ENCODE measurements around the gene FCAMR. TPM values are rescaled to one million over a fixed set of nuclear protein-coding genes. Genes with fewer than 3 reads are reported as not detected.

Gene FCAMR
- not detected for total RNA-seq

DNA sequence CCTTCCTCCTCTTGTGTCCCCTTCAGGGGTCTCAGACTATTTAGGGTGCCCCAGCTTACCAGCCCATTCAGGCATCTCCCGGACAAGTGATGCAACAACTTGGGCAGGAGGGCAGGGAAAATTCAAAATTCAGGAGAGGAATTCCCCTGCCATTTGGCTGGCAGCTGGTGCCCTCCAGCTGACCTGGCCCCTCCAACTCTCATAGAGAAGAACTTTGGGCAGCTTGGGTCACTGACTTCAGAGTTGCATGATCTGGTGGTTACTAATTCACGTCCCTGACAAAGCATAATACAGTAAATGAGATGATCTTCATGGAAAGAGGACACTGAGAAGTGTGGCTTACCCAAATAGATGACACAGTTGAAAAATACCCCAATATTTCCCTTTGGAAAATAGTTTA lies at the start of gene FCAMR:
FCAMR (minus strand) TSS at position 15 of the 400 bp plus-strand sequence. CDS start 335 bp downstream, outside the sequence.
- Mint-ChIP-seq H3K36me3 (ENCODE audit: low read depth) (no peaks in the 10 kb centered on the region), H3K4me3 (no peak within 1 kb of the TSS), H3K27ac (no peak within 1 kb of the TSS), H3K9me3 (no peaks in the 10 kb centered on the region), H3K27me3 (peaks cover 6% of the 10 kb centered on the region), H3K4me1 (ENCODE audit: low read depth) (peaks cover 18% of the 10 kb centered on the region)
- ATAC-seq, result no peak
- ChIA-PET CTCF (interaction anchor here (2.1 to 3.5 kb wide), 4 partner anchors 11 to 37 kb away, joined by 7 to 13 read pairs (median 12); no protein-coding TSS in a partner anchor), POLR2A (interaction anchor here (0.9 kb wide), 1 partner anchor 71 kb away, joined by 3 read pairs; no protein-coding TSS in a partner anchor)
- DNase-seq, result no peak
- TF ChIP-seq, protein P1, sequence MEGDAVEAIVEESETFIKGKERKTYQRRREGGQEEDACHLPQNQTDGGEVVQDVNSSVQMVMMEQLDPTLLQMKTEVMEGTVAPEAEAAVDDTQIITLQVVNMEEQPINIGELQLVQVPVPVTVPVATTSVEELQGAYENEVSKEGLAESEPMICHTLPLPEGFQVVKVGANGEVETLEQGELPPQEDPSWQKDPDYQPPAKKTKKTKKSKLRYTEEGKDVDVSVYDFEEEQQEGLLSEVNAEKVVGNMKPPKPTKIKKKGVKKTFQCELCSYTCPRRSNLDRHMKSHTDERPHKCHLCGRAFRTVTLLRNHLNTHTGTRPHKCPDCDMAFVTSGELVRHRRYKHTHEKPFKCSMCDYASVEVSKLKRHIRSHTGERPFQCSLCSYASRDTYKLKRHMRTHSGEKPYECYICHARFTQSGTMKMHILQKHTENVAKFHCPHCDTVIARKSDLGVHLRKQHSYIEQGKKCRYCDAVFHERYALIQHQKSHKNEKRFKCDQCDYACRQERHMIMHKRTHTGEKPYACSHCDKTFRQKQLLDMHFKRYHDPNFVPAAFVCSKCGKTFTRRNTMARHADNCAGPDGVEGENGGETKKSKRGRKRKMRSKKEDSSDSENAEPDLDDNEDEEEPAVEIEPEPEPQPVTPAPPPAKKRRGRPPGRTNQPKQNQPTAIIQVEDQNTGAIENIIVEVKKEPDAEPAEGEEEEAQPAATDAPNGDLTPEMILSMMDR (IDR thresholded peaks at IDR 0.05), result no peak
- intact Hi-C loops (cut with micrococcal nuclease), result no loop called here

DNA sequence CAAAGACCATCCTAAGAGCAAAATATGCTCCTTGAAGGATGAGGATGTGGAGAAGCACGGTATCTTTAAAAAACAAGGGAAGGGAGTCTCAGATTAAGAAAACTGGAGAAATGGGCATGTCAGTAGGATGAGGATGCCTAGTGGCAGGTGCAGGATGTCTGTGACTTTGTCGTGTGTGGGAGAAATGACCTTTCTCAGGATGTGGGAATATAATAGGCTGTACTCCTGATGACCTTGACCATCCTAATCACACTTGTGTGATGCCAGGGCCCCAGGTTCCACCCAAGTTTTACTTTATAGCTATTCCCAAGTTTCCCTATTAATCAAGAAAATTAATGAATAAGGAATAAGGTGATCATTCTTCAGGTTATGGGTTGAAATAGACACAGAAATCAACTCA lies 49.4 kb upstream of the FCAMR start:
- H3K27me3 Mint-ChIP-seq, result peaks cover 2% of the 10 kb centered on the region
- POLR2A ChIA-PET, result interaction anchor here (1.3 kb wide), 1 partner anchor 92 kb away, joined by 4 read pairs; no protein-coding TSS in a partner anchor
- H3K4me1 Mint-ChIP-seq (ENCODE audit: low read depth), result peaks cover 12% of the 10 kb centered on the region

DNA sequence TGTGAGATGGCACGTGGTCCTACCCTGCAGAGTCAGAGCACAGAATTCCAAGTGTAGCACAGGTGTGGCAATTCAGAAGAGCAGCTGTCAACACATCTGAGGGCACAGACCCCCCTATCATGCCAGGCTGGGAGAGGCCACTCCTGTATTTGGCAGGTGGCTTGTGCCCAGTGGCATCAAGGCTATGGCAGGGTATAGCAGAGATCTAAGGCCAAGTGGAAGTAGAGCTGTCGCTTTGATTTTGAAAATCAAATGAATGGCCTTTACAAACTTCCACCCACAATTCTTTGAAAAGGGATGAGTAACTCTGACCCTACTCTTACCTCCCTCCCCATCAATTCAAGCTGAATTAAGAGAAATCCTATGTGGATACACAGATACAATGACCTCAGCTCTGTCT lies 48.9 kb upstream of the FCAMR start:
- H3K27me3 Mint-ChIP-seq, result peaks cover 2% of the 10 kb centered on the region
- intact Hi-C loops (cut with micrococcal nuclease), result no loop called here
- no peak overlapping the region for H3K4me3 Mint-ChIP-seq
- ATAC-seq (no peak), DNase-seq (no peak)
- POLR2A ChIA-PET, result interaction anchor here (1.3 kb wide), 1 partner anchor 91 kb away, joined by 4 read pairs; no protein-coding TSS in a partner anchor
- no peaks in the 10 kb centered on the region for H3K36me3 Mint-ChIP-seq (ENCODE audit: low read depth)
- no peaks in the 10 kb centered on the region for H3K9me3 Mint-ChIP-seq
- H3K27ac Mint-ChIP-seq, result no peak overlapping the region
- CTCF ChIA-PET, result interaction anchor here (1.3 to 2.1 kb wide), 4 partner anchors 13 to 361 kb away, joined by 3 to 9 read pairs (median 6); no protein-coding TSS in a partner anchor
- TF ChIP-seq, protein P1 (IDR thresholded peaks at IDR 0.05), result no peak
- H3K4me1 Mint-ChIP-seq (ENCODE audit: low read depth), result peaks cover 8% of the 10 kb centered on the region

More for the DNA sequence above, 49.4 kb upstream of the FCAMR start:
- H3K9me3 Mint-ChIP-seq, result no peaks in the 10 kb centered on the region
- DNase-seq, result no peak
- H3K36me3 Mint-ChIP-seq (ENCODE audit: low read depth), result no peaks in the 10 kb centered on the region
- H3K27ac Mint-ChIP-seq, result no peak overlapping the region
- no peak overlapping the region for H3K4me3 Mint-ChIP-seq
- intact Hi-C loops (cut with micrococcal nuclease), result no loop called here
- TF ChIP-seq, protein P1 (IDR thresholded peaks at IDR 0.05), result no peak
- no peak for ATAC-seq
- CTCF ChIA-PET, result interaction anchor here (1.4 to 2.1 kb wide), 4 partner anchors 14 to 84 kb away, joined by 4 to 9 read pairs (median 6); no protein-coding TSS in a partner anchor

GRCh38 chr1:207018707-207019106 lies 48.4 kb upstream of the FCAMR start:
- CTCF ChIA-PET, result interaction anchor here (1.3 to 2.1 kb wide), 5 partner anchors 7 to 360 kb away, joined by 3 to 7 read pairs (median 5); no protein-coding TSS in a partner anchor
- no peak overlapping the region for H3K4me3 Mint-ChIP-seq
- H3K4me1 Mint-ChIP-seq (ENCODE audit: low read depth), result peaks cover 8% of the 10 kb centered on the region
- intact Hi-C loops (cut with micrococcal nuclease), result no loop called here
- no peaks in the 10 kb centered on the region for H3K9me3 Mint-ChIP-seq
- H3K36me3 Mint-ChIP-seq (ENCODE audit: low read depth), result no peaks in the 10 kb centered on the region
- ATAC-seq, result no peak
- no peak overlapping the region for H3K27ac Mint-ChIP-seq
- H3K27me3 Mint-ChIP-seq, result peaks cover 2% of the 10 kb centered on the region
- no peak for DNase-seq
- POLR2A ChIA-PET, result no interaction called here
- TF ChIP-seq, protein P1 (IDR thresholded peaks at IDR 0.05), result no peak

Measured in activated CD8-positive, alpha-beta T cell treated with anti-CD3 and anti-CD28 coated beads for 36 hours (primary cell).